NK-92 treated with Interleukin-12 subunit alpha and Interleukin-12 subunit beta, amount 100 ng/mL, for 24 hours (cell line): Measurements from ENCODE around the gene SEMA3A.
"Not testable (repeated sequence)": the region's sequence is repeated elsewhere in the genome, so short reads cannot be mapped to it uniquely, and the experiment has no call there.

Experiments
- DNase-seq: peaks from one replicate; lab custom pipeline; 2025; lab: John Stamatoyannopoulos, UW

SEMA3A gene

GRCh38 chr7:84194484-84195271 is at the start of gene SEMA3A:
TSS of gene SEMA3A (minus strand) at chr7:84194789. CDS start at chr7:84194586, 203 bp downstream.
- DNase-seq, result peak; percentile 3

GRCh38 chr7:84243037-84243436 is 48.4 kb upstream of the SEMA3A start:
- not testable (repeated sequence) for DNase-seq

- no peak for DNase-seq
Measured at GRCh38 chr7:84238596-84238995, 44.0 kb upstream of the SEMA3A start.

- DNase-seq, result no peak
Measured at GRCh38 chr7:84237533-84238173, 43.1 kb upstream of the SEMA3A start.

- DNase-seq, result no peak
Measured at GRCh38 chr7:84236398-84236797, 41.8 kb upstream of the SEMA3A start.

GRCh38 chr7:84232646-84233045 is 38.1 kb upstream of the SEMA3A start:
- no peak for DNase-seq

- DNase-seq, result no peak
Measured at GRCh38 chr7:84231157-84231556, 36.6 kb upstream of the SEMA3A start.

GRCh38 chr7:84230491-84230890 is 35.9 kb upstream of the SEMA3A start:
- no peak for DNase-seq

GRCh38 chr7:84228526-84228925 is 33.9 kb upstream of the SEMA3A start:
- no peak for DNase-seq

- no peak for DNase-seq
Measured at GRCh38 chr7:84226759-84227158, 32.2 kb upstream of the SEMA3A start.

GRCh38 chr7:84224505-84224904 is 29.9 kb upstream of the SEMA3A start:
- DNase-seq, result no peak

- no peak for DNase-seq
Measured at GRCh38 chr7:84219310-84219709, 24.7 kb upstream of the SEMA3A start.

GRCh38 chr7:84218681-84219080 is 24.1 kb upstream of the SEMA3A start:
- DNase-seq, result no peak

- DNase-seq, result no peak
Measured at GRCh38 chr7:84216472-84216871, 21.9 kb upstream of the SEMA3A start.

- DNase-seq, result not testable (repeated sequence)
Measured at GRCh38 chr7:84214757-84215156, 20.2 kb upstream of the SEMA3A start.

GRCh38 chr7:84210301-84210700 is 15.7 kb upstream of the SEMA3A start:
- DNase-seq, result no peak

- no peak for DNase-seq
Measured at GRCh38 chr7:84209006-84209405, 14.4 kb upstream of the SEMA3A start.

- DNase-seq, result no peak
Measured at GRCh38 chr7:84207615-84208014, 13.0 kb upstream of the SEMA3A start.

- no peak for DNase-seq
Measured at GRCh38 chr7:84207025-84207424, 12.4 kb upstream of the SEMA3A start.

- DNase-seq, result no peak
Measured at GRCh38 chr7:84204655-84205054, 10.1 kb upstream of the SEMA3A start.

- no peak for DNase-seq
Measured at GRCh38 chr7:84202855-84203254, 8.3 kb upstream of the SEMA3A start.

- no peak for DNase-seq
Measured at GRCh38 chr7:84200859-84201258, 6.3 kb upstream of the SEMA3A start.

GRCh38 chr7:84199216-84199615 is 4.6 kb upstream of the SEMA3A start:
- DNase-seq, result no peak

- no peak for DNase-seq
Measured at GRCh38 chr7:84196084-84196503, 1.5 kb upstream of the SEMA3A start.
